22Rv1 (cell line): ENCODE data around the gene TSPOAP1.

Experiments used
- CTCF ChIP-seq: fragments of 450-650 bp; IDR thresholded peaks from 2 replicates; pipeline ENCODE4 v1.5.1; 2017; ENCODE audit warnings: mild to moderate bottlenecking
- ZFX ChIP-seq: fragments of 450-650 bp; IDR thresholded peaks from 2 replicates; pipeline ENCODE4 v1.6.1; 2017; ENCODE audit warnings: antibody characterized with exemption, borderline replicate concordance

DNA sequence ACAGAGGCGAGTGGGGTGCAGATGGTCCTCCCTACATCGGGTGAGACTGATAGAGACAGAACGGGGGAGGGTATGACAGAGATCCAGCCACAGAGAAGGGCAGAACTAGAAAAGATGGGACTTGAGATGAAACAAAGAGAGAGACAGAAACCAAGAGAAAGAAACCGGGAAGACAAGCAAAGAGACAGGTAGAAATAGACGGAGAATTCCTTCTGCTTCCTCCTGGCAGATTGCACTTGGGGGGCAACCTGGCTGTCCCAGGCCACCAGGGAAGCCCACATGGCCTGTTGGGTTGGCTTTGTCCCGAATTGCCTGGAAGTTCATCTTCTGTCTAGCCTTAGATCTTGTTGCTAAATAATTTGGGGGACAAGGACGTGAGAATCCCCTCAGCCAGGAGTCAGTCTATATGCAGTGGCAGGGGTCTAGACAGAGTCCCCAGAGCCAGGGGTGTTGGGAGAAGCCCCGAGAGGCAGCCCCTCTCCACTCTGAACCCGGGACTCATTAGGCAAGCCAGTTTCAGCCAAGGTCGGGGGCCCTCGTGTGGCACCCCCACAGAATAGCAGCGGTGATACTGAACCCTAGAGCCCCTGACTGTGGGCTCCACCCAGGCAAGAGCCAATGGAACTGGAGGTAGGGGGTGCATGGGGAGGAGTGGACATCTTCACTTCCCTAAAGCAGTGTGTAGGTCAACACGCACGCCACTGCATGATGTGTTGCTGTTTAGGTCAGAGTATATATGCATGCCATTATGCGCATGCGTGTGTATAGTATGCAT lies 627 bp upstream of the TSPOAP1 start:
- TF ChIP-seq CTCF: no peak
- TF ChIP-seq ZFX: no peak
